Trophoblast cell (in vitro differentiated cells and primary cell): ENCODE results near the gene TBC1D8.
"Not testable (repeated sequence)": the region's sequence is repeated elsewhere in the genome, so short reads cannot be mapped to it uniquely, and the experiment has no call there.

Experiments used
- DNase-seq, 2 donors: peaks; one replicate each; pipeline ENCODE4 v3.0.0-alpha.2; 2016
- H2AFZ ChIP-seq: 2 replicates; pipeline ENCODE4 v1.6.1; 2013; ENCODE audit warnings: low read length, moderate library complexity, mild to moderate bottlenecking; ENCODE audit not compliant: insufficient read depth, poor library complexity
- H2AK5ac ChIP-seq: 2 replicates; pipeline ENCODE4 v1.6.1; 2013; ENCODE audit warnings: mild to moderate bottlenecking, low read length
- H2BK120ac ChIP-seq: 2 replicates; pipeline ENCODE4 v1.6.1; 2013; ENCODE audit warnings: low read length, mild to moderate bottlenecking, moderate library complexity; ENCODE audit not compliant: insufficient read depth, poor library complexity
- H2BK12ac ChIP-seq: 2 replicates; pipeline ENCODE4 v1.6.1; 2013; ENCODE audit warnings: mild to moderate bottlenecking, low read length, moderate library complexity
- H2BK5ac ChIP-seq: 2 replicates; pipeline ENCODE4 v1.6.1; 2013; ENCODE audit warnings: low read length, low read depth, moderate library complexity, mild to moderate bottlenecking; ENCODE audit not compliant: poor library complexity
- H3K14ac ChIP-seq: 2 replicates; pipeline ENCODE4 v1.6.1; 2013; ENCODE audit warnings: mild to moderate bottlenecking, low read length
- H3K18ac ChIP-seq: 2 replicates; pipeline ENCODE4 v1.6.1; 2013; ENCODE audit warnings: mild to moderate bottlenecking, low read length
- H3K23ac ChIP-seq: 2 replicates; pipeline ENCODE4 v1.6.1; 2013; ENCODE audit warnings: low read length
- H3K27ac ChIP-seq: 2 replicates; pipeline ENCODE4 v1.5.1; 2013; ENCODE audit warnings: low read depth, mild to moderate bottlenecking, inconsistent platforms, low read length, moderate library complexity
- H3K27me3 ChIP-seq: 2 replicates; pipeline ENCODE4 v1.6.1; 2013; ENCODE audit warnings: inconsistent platforms, mild to moderate bottlenecking, low read length, moderate library complexity; ENCODE audit not compliant: insufficient read depth
- H3K36me3 ChIP-seq, 2 experiments: 1 replicate in 1 of 2; 2 replicates in 1 of 2; pipeline ENCODE4 v1.6.1; 2013; ENCODE audit warnings: low read length in 2 of 2, mild to moderate bottlenecking in 2 of 2, moderate library complexity in 1 of 2; ENCODE audit not compliant: insufficient read depth in 2 of 2, control insufficient read depth in 1 of 2
- H3K4ac ChIP-seq: 2 replicates; pipeline ENCODE4 v1.6.1; 2013; ENCODE audit warnings: low read depth, mild to moderate bottlenecking, low read length, moderate library complexity
- H3K4me1 ChIP-seq, 2 experiments: 1 replicate in 1 of 2; 2 replicates in 1 of 2; pipeline ENCODE4 v1.6.1; 2013; ENCODE audit warnings: low read length in 2 of 2, mild to moderate bottlenecking in 2 of 2, moderate library complexity in 1 of 2; ENCODE audit not compliant: insufficient read depth in 2 of 2, control insufficient read depth in 1 of 2
- H3K4me2 ChIP-seq: 2 replicates; pipeline ENCODE4 v1.6.1; 2013; ENCODE audit warnings: inconsistent platforms, mild to moderate bottlenecking, low read length, moderate library complexity
- H3K4me3 ChIP-seq: 2 replicates; pipeline ENCODE4 v1.5.1; 2013; ENCODE audit warnings: mild to moderate bottlenecking, low read depth, low read length, inconsistent platforms
- H3K79me1 ChIP-seq: one replicate; pipeline ENCODE4 v1.6.1; 2013; ENCODE audit warnings: low read length
- H3K79me2 ChIP-seq: 2 replicates; pipeline ENCODE4 v1.6.1; 2013; ENCODE audit warnings: low read length, mild to moderate bottlenecking; ENCODE audit not compliant: control insufficient read depth, insufficient read depth, poor library complexity
- H3K9ac ChIP-seq: 2 replicates; pipeline ENCODE4 v1.6.1; 2013; ENCODE audit warnings: mild to moderate bottlenecking, low read length
- H3K9me3 ChIP-seq: 2 replicates; pipeline ENCODE4 v1.6.1; 2013; ENCODE audit warnings: low read depth, mild to moderate bottlenecking, control low read depth, inconsistent platforms, low read length; ENCODE audit not compliant: insufficient read depth
- H4K12ac ChIP-seq: 2 replicates; pipeline ENCODE4 v1.6.1; 2013; ENCODE audit warnings: low read depth, mild to moderate bottlenecking, low read length, moderate library complexity
- H4K8ac ChIP-seq: 2 replicates; pipeline ENCODE4 v1.6.1; 2013; ENCODE audit warnings: low read depth, mild to moderate bottlenecking, low read length, moderate library complexity
- H4K91ac ChIP-seq: one replicate; pipeline ENCODE4 v1.6.1; 2013; ENCODE audit warnings: low read depth, mild to moderate bottlenecking, low read length, moderate library complexity
- WGBS: extraction: QIAGEN DNeasy Blood & Tissue Kit; methylation state at CpG from one replicate; pipeline ENCODE4 v1.1.7; 2013; ENCODE audit warnings: missing lambda C conversion rate; ENCODE audit not compliant: insufficient read length, insufficient coverage; ENCODE audit errors: extremely low coverage; 5-methylcytosine and 5-hydroxymethylcytosine counted together

TBC1D8 gene

DNA sequence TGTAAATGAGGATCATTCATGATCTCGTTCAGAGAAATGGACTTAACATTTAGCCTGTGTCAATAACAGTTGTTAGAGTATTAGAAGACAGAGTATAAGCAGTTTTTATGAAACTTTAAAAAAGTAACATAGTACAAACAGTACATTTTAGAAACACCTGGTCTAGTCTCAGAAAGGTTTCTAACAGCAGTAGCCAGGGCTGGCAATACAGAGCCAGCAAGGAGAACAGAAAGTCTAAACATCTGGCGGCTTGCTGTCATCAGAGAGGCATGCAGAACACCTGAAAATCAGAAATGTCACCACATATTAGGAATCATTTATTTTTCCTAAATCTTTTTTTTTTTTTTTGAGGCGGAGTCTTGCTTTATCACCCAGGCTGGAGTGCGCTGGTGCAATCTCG is 99.0 kb downstream of the TBC1D8 start:
- H4K91ac ChIP-seq = no peak overlapping the region
- no CpG with 5 or more reads among the region's 5 CpGs for WGBS

GRCh38 chr2:101050886-101051285 is 100.3 kb downstream of the TBC1D8 start:
- H2BK12ac ChIP-seq, H4K12ac ChIP-seq, H3K79me2 ChIP-seq, H3K14ac ChIP-seq, H3K23ac ChIP-seq, H3K4me3 ChIP-seq, H3K4ac ChIP-seq, H3K18ac ChIP-seq, H4K91ac ChIP-seq, H3K4me2 ChIP-seq, H2AK5ac ChIP-seq, H3K4me1 ChIP-seq, H3K9ac ChIP-seq, H3K79me1 ChIP-seq, H3K9me3 ChIP-seq, DNase-seq, H2BK120ac ChIP-seq, H2AFZ ChIP-seq, H2BK5ac ChIP-seq, H3K27ac ChIP-seq, H3K36me3 ChIP-seq, H4K8ac ChIP-seq, H3K27me3 ChIP-seq: not testable (repeated sequence)
- no CpG with 5 or more reads among the region's 6 CpGs for WGBS

More for the DNA sequence above, 99.0 kb downstream of the TBC1D8 start:
- Histone ChIP-seq H3K14ac (no peak overlapping the region), H4K12ac (no peak overlapping the region), H3K9ac (no peak overlapping the region), H3K4me2 (no peak overlapping the region), H3K4ac (no peak overlapping the region), H3K27me3 (no peaks in the 10 kb centered on the region), H3K23ac (no peak overlapping the region), H3K4me1 (no peaks in the 10 kb centered on the region), H3K36me3 (peaks cover 0 to 2% of the 10 kb centered on the region in 2 experiments), H2AK5ac (no peak overlapping the region), H3K9me3 (no peaks in the 10 kb centered on the region), H4K8ac (no peak overlapping the region), H3K79me1 (no peaks in the 10 kb centered on the region), H3K79me2 (peaks cover 2% of the 10 kb centered on the region), H2AFZ (no peak overlapping the region), H2BK12ac (no peak overlapping the region), H3K18ac (no peak overlapping the region), H2BK5ac (no peak overlapping the region), H2BK120ac (no peak overlapping the region), H3K27ac (no peak overlapping the region), H3K4me3 (no peak overlapping the region)
- no peak for DNase-seq

GRCh38 chr2:101048756-101049155 is 102.4 kb downstream of the TBC1D8 start:
- H3K18ac ChIP-seq = no peak overlapping the region
- WGBS = no CpG with 5 or more reads among the region's 3 CpGs
- H3K27me3 ChIP-seq = no peaks in the 10 kb centered on the region
- H2BK12ac ChIP-seq = no peak overlapping the region
- H3K9me3 ChIP-seq = no peaks in the 10 kb centered on the region
- no peak overlapping the region for H3K9ac ChIP-seq
- H3K14ac ChIP-seq = no peak overlapping the region
- H3K4ac ChIP-seq = no peak overlapping the region
- H2AFZ ChIP-seq = no peak overlapping the region
- no peak overlapping the region for H3K4me3 ChIP-seq
- H3K23ac ChIP-seq = no peak overlapping the region
- no peak overlapping the region for H4K91ac ChIP-seq
- no peaks in the 10 kb centered on the region for H3K79me1 ChIP-seq
- no peak overlapping the region for H4K12ac ChIP-seq
- no peak overlapping the region for H4K8ac ChIP-seq
- H2BK5ac ChIP-seq = no peak overlapping the region
- no peak overlapping the region for H3K27ac ChIP-seq
- no peak for DNase-seq
- no peak overlapping the region for H3K4me2 ChIP-seq
- no peak overlapping the region for H2AK5ac ChIP-seq
- no peak overlapping the region for H2BK120ac ChIP-seq
- no peaks in the 10 kb centered on the region for H3K4me1 ChIP-seq
- H3K79me2 ChIP-seq = no peaks in the 10 kb centered on the region
- peaks cover 0 to 2% of the 10 kb centered on the region in 2 experiments for H3K36me3 ChIP-seq

GRCh38 chr2:101047774-101048173 is 103.4 kb downstream of the TBC1D8 start:
- no peak for DNase-seq

More at GRCh38 chr2:101047774-101048173, 103.4 kb downstream of the TBC1D8 start:
- no peaks in the 10 kb centered on the region for H3K4me1 ChIP-seq
- no peak overlapping the region for H3K23ac ChIP-seq
- no peak overlapping the region for H2BK12ac ChIP-seq
- H4K8ac ChIP-seq = no peak overlapping the region
- peak overlapping the region; percentile 57 for H2AFZ ChIP-seq
- H3K4me2 ChIP-seq = no peak overlapping the region
- no peak overlapping the region for H3K14ac ChIP-seq
- no peak overlapping the region for H4K91ac ChIP-seq
- WGBS = no CpG with 5 or more reads among the region's 6 CpGs
- no peak overlapping the region for H2BK5ac ChIP-seq
- no peaks in the 10 kb centered on the region for H3K79me2 ChIP-seq
- H3K36me3 ChIP-seq = peaks cover 0 to 2% of the 10 kb centered on the region in 2 experiments
- H2AK5ac ChIP-seq = no peak overlapping the region
- no peaks in the 10 kb centered on the region for H3K9me3 ChIP-seq
- no peak overlapping the region for H4K12ac ChIP-seq
- H3K27me3 ChIP-seq = no peaks in the 10 kb centered on the region
- H3K4ac ChIP-seq = no peak overlapping the region
- no peaks in the 10 kb centered on the region for H3K79me1 ChIP-seq
- H3K4me3 ChIP-seq = no peak overlapping the region
- no peak overlapping the region for H3K18ac ChIP-seq
- H2BK120ac ChIP-seq = no peak overlapping the region
- no peak overlapping the region for H3K27ac ChIP-seq
- no peak overlapping the region for H3K9ac ChIP-seq
